ENCODE results near the gene ZNF8.
"Not testable (repeated sequence)": the region's sequence is repeated elsewhere in the genome, so short reads cannot be mapped to it uniquely, and the experiment has no call there.

ZNF8 gene

DNA sequence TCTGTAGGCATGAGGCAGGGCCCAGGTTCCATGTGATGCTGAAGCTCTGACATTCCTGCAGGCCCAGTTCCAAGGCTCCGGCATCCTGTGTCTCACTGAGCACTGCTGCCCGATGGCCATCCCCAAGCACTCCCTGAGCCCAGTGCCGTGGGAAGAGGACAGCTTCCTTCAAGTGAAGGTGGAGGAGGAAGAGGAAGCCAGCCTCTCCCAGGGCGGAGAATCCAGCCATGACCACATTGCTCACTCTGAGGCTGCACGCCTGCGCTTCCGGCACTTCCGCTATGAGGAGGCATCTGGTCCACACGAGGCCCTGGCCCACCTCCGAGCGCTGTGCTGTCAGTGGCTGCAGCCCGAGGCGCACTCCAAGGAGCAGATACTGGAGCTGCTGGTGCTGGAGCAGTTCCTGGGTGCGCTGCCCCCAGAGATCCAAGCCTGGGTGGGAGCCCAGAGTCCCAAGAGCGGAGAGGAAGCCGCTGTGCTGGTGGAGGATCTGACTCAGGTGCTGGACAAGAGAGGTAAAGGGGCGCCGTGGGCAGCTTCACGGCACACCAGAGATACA, 56.0 kb downstream of the ZNF8 start:
- no peak for DNase-seq (ENCODE audit: low read depth in 1 of 2, low spot score in 1 of 2)

DNA sequence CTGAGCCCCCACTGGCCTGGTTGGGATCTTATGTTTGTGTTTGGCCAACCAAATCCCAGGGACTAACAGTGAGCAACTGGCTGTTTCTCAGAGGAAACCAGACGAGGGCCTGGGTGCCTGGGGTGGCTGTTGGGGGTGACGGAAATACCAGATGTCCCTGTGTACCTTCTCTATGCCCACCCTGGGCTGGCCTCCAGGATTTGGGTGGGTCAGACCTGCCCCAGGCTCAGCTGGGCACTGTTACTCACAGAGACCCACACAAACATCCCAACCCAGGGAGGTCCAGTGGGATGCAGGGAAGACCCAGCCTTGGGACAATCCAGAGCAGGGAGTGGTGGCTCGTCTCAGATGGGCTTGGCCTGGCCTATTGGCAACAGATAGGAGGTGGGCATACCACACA, 56.9 kb downstream of the ZNF8 start:
- no peak for DNase-seq (ENCODE audit: low read depth in 1 of 2, low spot score in 1 of 2)

DNA sequence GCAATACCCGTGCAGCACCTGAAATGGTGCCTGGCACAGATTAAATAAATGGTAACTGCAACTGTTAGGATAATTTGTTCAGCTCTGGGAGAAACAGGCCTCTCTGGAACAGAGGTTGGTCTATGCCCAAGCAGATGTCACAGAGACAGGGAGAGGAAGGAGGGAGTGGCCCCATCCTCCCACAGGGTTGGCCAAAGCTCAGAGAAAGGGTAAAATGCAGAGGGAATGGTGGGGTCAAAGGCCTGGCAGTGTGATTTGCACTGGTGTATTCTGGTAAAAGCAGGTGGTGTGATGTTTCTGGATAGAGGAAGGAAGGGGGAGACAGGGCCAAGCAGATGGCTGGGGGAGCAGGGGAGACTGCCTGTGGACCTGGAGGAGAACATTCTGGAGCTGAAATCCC, 57.5 kb downstream of the ZNF8 start:
- no peak for DNase-seq (ENCODE audit: low read depth in 1 of 2, low spot score in 1 of 2)

DNA sequence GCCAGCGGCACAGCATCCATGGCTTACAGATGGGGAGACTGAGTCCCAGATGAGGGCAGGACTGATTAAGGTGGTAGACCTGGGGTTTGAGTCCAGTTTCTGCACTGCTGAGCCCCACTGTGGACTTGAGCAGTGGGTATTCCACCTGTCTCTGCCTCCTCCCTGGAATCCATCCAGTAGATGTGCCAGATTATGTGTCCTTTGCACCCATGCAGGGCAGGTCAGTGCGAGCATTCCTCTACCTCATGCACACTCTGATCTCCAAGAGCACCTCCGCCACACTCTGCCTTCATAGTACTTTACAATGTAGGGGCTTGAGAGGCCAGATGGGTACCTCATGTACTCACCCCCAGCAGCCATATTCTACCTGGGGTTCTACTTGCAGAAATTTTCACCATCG, 58.1 kb downstream of the ZNF8 start:
- no peak for DNase-seq (ENCODE audit: low read depth in 1 of 2, low spot score in 1 of 2)

DNA sequence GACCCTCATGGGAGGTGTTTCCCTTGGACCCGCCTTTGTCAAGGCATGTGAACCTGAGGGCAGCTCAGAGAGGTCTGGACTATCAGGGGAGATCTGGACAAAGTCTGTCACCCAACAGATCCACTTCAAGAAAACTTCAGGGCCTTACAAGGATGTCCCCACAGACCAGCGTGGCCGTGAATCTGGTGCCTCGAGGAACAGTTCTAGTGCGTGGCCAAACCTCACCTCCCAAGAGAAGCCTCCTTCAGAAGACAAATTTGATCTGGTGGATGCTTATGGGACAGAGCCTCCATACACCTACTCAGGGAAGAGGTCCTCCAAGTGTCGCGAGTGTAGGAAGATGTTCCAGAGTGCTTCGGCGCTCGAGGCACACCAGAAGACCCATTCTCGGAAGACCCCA, 59.6 kb downstream of the ZNF8 start:
- DNase-seq (ENCODE audit: low read depth in 1 of 2, low spot score in 1 of 2): no peak

DNA sequence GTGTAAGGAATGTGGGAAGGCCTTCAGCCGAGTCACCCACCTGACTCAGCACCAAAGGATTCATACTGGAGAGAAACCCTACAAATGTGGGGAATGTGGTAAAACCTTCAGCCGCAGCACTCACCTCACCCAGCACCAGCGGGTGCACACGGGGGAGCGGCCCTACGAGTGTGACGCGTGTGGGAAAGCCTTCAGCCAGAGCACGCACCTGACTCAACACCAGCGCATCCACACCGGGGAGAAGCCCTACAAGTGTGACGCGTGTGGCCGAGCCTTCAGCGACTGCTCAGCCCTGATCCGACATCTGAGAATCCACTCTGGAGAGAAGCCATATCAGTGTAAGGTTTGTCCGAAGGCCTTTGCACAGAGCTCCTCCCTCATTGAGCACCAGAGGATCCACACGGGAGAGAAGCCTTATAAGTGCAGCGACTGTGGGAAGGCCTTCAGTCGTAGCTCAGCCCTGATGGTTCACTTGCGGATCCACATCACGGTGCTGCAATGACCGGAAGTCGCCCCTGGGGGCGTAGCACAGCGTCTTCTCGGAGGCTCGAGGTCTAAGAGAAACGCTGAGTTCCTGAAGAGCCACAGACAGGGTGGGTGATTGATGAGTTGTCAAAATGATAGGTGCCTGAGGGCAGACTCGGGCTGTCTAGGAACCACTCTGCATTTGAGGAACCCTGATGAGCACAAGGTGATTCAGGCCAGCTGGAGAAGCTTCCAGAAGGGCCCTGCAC, 60.2 kb downstream of the ZNF8 start:
- DNase-seq (ENCODE audit: low read depth in 1 of 2, low spot score in 1 of 2): no peak

DNA sequence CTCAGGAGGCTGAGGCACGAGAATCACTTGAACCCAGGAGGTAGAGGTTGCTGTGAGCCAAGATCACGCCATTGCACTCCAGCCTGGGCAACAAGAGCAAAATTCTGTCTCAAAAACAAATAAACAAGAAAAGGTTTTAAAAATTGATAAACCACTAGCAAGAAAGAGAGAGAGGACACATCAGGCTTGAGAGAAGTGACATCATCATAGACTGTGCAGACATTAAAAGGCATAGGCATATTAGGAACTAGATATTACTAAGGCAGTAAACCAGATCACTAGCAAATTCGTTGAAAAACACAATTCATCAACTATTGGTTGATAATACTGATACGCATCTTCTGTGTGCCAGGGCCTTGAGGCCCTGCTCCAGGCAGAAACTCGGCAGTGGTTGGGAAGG, 66.8 kb downstream of the ZNF8 start:
- no peak for DNase-seq (ENCODE audit: low read depth in 1 of 2, low spot score in 1 of 2)

DNA sequence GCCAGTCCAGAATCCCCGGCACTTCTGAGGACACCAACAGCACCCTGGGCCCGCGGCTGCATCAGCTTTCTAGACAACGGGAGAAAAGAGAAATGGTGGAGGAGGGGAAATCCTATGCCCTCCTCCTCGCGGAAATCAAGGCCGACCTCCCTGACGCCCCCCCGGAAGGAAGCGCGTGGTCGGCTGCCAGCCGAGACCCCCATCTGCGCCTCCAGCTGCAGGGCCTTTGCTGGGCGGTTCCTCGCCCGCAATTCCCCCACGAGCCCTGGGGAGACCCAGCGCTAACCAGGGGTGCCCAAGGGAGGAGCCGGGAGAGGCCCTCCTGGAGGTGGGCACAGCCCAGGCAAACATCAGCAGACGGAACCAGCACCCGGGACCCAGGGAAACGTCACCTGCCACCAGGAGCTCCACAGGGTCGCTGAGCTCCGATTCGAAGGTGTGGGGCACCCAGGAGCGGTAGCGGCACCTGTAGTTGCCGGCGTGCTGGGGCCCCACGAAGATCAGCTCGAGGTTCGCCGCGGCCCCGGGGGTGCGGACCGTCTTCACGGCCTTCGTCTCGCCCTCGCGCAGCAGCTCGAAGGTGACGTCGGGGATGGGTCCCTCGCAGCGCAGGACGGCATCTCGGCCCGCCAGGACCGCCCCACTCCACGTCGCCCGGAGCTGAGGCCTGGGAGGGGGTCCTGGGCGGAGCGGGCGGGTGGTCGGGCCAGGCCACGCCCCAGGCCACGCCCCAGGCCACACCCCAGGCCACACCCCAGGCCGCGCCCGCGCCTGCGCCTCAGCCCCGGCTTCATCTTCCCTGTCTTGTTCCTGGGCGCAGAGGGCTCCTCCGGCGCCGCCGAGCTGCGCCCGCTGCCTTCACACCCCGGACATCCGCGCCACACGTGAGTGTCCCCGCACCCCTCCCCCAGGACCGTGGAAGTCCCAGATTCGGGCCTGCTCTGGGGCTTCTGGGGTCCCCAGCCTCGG, 68.5 kb downstream of the ZNF8 start:
- peak; percentile 42 to 52 for DNase-seq (ENCODE audit: low read depth in 1 of 2, low spot score in 1 of 2)

DNA sequence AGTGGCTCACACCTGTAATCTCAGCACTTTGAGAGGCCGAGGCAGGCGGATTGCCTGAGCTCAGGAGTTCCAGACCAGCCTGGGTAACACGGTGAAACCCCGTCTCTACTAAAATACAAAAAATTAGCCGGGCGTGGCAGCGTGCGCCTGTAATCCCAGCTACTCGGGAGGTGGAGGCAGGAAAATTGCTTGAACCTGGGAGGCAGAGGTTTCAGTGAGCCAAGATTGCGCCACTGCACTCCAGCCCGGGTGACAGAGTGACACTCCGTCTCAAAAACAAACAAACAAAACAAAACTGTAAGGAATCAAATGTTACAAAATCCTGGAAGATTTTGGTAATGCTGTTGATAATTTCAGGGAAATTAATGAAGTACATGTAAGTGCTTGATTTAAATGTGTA, 69.3 kb downstream of the ZNF8 start:
- DNase-seq (ENCODE audit: low read depth in 1 of 2, low spot score in 1 of 2): not testable (repeated sequence)

DNA sequence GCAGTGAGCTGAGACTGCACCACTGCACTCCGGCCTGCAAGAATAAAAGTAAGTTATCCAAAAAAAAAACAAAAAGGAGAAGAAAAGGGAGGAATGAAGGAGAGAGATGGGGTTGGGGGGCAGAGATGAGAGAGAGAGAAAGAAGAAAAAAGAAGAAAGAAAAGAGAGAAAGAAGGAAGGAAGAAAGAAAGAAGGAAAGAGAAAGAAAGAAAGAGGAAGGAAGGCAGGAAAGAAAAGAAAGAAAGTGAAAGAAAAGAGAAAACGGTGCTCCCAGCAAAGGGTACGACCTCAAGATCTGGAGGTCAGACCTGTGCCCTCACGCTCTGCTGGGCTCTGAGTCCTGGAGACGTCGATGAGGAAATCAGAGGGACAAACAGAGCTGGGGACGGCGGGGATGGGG, 70.8 kb downstream of the ZNF8 start:
- no peak for DNase-seq (ENCODE audit: low read depth in 1 of 2, low spot score in 1 of 2)

DNA sequence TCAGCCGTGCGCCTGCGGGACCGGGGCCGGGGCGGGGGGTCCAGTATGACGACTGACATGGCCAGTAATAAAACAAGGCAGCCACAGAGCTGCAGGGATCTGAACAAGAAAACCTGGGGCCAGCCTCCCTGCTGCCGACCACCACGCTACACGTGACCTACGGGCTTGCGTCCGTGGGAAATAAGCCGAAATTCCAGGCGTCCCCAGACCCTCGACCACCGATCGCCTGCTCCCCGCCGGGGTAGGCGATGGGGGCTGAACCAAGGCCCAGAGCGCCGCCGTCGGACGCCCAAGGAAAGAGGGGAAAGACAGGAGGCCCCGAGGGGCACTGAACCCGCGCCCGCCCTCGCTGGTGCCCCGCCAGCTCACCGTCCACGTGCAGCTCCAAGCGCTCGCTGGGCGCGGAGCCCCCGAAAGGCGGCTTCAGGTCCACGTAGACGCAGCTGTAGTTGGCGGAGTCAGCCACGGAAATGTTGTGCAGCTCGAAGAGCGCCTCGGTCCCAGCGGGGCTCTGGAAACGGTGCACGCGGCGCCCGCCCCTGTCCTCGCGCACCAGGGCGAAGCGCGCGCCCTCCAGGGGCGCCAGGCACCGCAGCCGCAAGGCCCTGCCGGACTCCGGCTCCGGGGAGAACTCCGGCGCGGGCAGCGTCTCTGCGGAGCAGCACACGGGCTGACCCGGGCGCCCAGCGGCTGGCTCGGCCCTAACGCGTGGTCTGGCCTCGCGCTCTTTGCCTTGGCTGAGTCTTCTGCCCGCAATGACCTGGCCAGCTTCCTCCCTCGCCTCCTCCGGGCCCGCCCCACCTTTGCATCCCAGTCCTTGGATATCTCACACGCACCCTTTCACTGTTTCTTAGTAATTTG, 71.5 kb downstream of the ZNF8 start:
- no peak for DNase-seq (ENCODE audit: low read depth in 1 of 2, low spot score in 1 of 2)

DNA sequence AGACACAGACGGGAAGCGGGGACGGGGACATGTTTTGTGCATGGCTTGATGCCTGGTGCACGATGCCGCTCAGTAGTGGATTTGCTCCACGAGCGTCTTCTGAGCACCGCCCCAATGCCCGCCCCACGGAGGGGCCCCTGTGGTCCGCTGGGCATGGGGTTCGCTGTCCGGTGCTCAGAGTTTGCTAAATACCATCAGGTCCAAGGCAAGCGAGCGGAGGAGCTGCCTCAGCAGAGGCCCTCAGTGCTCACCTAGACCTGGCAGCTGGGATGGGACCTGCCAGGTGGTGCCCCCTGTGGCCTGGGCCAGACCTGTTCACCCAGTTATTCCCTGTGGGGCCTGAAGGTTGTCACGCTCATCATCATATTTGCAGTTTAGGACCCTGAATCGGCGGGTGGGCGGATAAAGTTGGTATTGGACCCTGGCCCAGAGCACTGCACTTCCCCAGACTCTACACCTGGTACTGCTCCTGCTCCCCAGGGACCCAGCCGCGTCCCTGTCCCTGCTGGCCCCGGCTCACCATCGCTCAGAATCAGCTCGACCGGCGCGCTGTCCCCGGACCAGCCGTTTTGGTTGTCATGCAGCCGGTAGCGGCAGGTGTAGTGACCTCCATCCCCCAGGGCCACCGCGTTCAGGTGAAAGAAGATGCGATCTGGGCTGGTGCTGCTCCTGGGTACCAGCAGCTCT, 72.3 kb downstream of the ZNF8 start:
- no peak for DNase-seq (ENCODE audit: low read depth in 1 of 2, low spot score in 1 of 2)

DNA sequence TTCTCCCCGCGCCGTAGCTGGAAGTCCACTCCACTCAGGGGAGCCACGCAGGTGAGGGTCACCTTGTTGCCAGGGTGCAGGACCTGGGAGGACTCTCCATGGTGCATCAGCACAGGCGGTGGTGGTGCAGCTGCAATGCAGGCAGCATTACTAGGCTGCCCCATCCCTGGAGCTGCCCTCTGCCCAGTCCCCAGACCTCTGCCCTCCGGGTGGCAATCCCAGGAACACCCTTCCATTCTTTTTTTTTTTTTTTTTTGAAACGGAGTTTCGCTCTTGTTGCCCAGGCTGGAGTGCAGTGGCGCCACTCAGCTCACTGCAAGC, 72.8 kb downstream of the ZNF8 start:
- DNase-seq (ENCODE audit: low read depth in 1 of 2, low spot score in 1 of 2): no peak

DNA sequence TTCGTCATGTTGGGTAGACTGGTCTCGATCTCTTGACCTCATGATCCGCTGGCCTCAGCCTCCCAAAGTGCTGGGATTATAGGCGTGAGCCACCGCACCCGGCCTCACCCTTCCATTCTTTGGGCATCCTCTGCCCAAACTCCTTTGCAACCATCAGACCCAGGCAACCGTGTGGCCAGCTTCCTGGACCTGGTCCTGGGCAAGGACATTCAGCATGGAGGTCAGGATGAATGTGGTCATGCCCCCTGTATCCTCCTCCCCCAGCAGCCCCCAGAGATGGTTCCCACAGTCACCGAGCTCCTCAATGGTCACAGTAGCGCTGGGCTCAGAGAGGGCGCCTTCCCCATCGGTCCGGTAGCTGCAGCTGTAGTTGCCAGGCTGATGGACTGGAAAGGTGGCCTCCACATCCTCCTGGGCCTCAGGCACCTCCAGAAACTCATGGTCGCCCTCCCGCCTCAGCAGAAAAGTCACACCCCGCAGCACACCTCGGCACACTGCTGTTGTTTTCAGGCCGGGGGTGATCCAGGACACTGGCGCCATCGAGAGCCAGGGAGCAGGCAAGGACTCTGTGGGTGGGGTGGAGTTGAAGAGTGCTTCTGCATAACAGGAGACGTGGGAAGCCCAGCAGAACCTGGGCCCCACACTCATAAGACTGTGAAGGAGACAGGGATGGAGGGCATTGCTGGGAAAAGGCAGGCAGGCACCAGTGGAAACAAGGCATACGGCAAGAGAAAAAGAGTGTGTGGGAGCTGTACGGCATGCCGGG, 73.4 kb downstream of the ZNF8 start:
- DNase-seq (ENCODE audit: low read depth in 1 of 2, low spot score in 1 of 2): no peak
